Heart left ventricle (tissue), 16 donors: ENCODE measurements around the gene STK11. TPM values are rescaled to one million over a fixed set of nuclear protein-coding genes. Genes with fewer than 3 reads are reported as not detected.

ENCODE experiments used
- ATAC-seq, 4 donors: fragments of 200-7000 bp; cut with Tn5 transposase; one replicate each; pipeline ENCODE4 v1.9.1; 2020 to 2022; ENCODE audit warnings: moderate library complexity in 4 of 4, mild to moderate bottlenecking in 3 of 4, moderate number of reproducible peaks in 1 of 4
- DNase-seq, 5 donors: peaks; one replicate each; pipeline ENCODE4 v3.0.0-alpha.2; 2020
- H3K27ac ChIP-seq, 12 donors: fragments of 200-600 bp; sonication (generic) in 4 of 12; one replicate each; pipeline versions ENCODE4 v1.5.0 to v1.8.0; 2016 to 2022; ENCODE audit warnings: mild to moderate bottlenecking in 2 of 12
- H3K27me3 ChIP-seq, 9 donors: fragments of 200-600 bp; sonication (generic) in 2 of 9; one replicate each; pipeline versions ENCODE4 v1.5.1 to v1.8.0; 2016 to 2022; ENCODE audit warnings: mild to moderate bottlenecking in 3 of 9
- H3K36me3 ChIP-seq, 9 donors: fragments of 200-600 bp; sonication (generic) in 2 of 9; one replicate each; pipeline versions ENCODE4 v1.5.0 to v1.8.0; 2018 to 2022; ENCODE audit warnings: mild to moderate bottlenecking in 2 of 9
- H3K4me1 ChIP-seq, 12 donors: fragments of 200-600 bp; sonication (generic) in 4 of 12; one replicate each; pipeline versions ENCODE4 v1.5.0 to v1.8.0; 2016 to 2022; ENCODE audit warnings: mild to moderate bottlenecking in 3 of 12
- H3K4me3 ChIP-seq, 12 donors: fragments of 200-600 bp; sonication (generic) in 4 of 12; one replicate each; pipeline versions ENCODE4 v1.5.0 to v1.8.0; 2017 to 2022; ENCODE audit warnings: mild to moderate bottlenecking in 9 of 12, moderate library complexity in 4 of 12
- H3K9me3 ChIP-seq, 12 donors: fragments of 200-600 bp; sonication (generic) in 4 of 12; one replicate each; pipeline versions ENCODE4 v1.5.0 to v1.8.0; 2016 to 2022; ENCODE audit warnings: mild to moderate bottlenecking in 1 of 12
- POLR2A ChIP-seq, 2 donors: fragments of 450-650 bp; IDR thresholded peaks; one replicate each; pipeline ENCODE4 v1.6.1; 2017; ENCODE audit warnings: antibody characterized with exemption in 2 of 2, mild to moderate bottlenecking in 2 of 2, moderate library complexity in 2 of 2
- WGBS, 4 donors: extraction: QIAGEN DNeasy Blood & Tissue Kit in 2 of 4; methylation state at CpG; one replicate each; pipeline versions ENCODE4 v1.1.5 to v1.1.7; 2013 to 2018; 5-methylcytosine and 5-hydroxymethylcytosine counted together
- intact Hi-C, 10 donors: fragments of 100-400 bp; cut with DNase I; formaldehyde crosslinking; loops; one replicate each; pipeline versions ENCODE4 v1.11.1 to v1.14.2; 2022
- polyA plus RNA-seq, 2 donors: library from polyadenylated mRNA; stranded (reverse); fragments of 200-250 nt; gene quantifications; one replicate each; pipeline ENCODE4 v1.2.3, GENCODE V29; 2013
- total RNA-seq, 9 donors: library from RNA; depleted of rRNA in 2 of 9; stranded (reverse); fragments of >200 nt in 2 of 9; fragmentation: NEBNext Ultra II Directional in 3 of 9; extraction: Animal tissue kit (Norgen Biotek cat#: 25700) in 3 of 9; gene quantifications; one replicate each; pipeline versions ENCODE4 v1.1.0 to v1.2.4, GENCODE V29; 2016 to 2023
- TF ChIP-seq, protein P1 (sequence below), 12 donors: fragments of 200-600 bp; sonication (generic) in 4 of 12; IDR thresholded peaks; one replicate each; pipeline versions ENCODE4 v1.5.0 to v1.8.0; 2018 to 2022; ENCODE audit warnings: antibody characterized with exemption in 12 of 12, mild to moderate bottlenecking in 5 of 12
- donor health status: ischemic (EF 13 %, LVEDD 7.1; RV severe dilation, severe dysfunction).
- donor health status: healthy with polysubstance abuse.
- donor health status: DM: no; HTN: yes; CAD: no.
- donor health status: DM: no; HTN: no; CAD: no.
- donor health status: ischemic (EF 25% LVEDD 6.9; RV normal size, moderate dysfunction).
- donor health status: ischemic (EF 25% LVEDD 5.7; RV mildly dilated, moderate dysfunction).
- donor health status: healthy.
- donor health status: DM: yes; HTN: yes; CAD: no.
- donor health status: ischemic (EF 35%, LVEDD 5.7; RV mildly dilated, moderate dysfunction).
- donor health status: nonischemic (EF 11% LVEDD 7.7; RV severe dilation, severe dysfunction).
- donor health status: DM: yes; HTN: yes; CAD: no.
- donor health status: PGD.
- donor health status: ischemic (EF 29% LVEDD 5.4; RV normal size, mild dysfunction).
- donor health status: nonischemic (EF 23%, LVEDD 6.1; RV moderate dilation, normal function).

The STK11 gene
- total and polyA plus RNA-seq, 11 donors, result 44.7 to 92.0 (median 50.7) TPM

DNA sequence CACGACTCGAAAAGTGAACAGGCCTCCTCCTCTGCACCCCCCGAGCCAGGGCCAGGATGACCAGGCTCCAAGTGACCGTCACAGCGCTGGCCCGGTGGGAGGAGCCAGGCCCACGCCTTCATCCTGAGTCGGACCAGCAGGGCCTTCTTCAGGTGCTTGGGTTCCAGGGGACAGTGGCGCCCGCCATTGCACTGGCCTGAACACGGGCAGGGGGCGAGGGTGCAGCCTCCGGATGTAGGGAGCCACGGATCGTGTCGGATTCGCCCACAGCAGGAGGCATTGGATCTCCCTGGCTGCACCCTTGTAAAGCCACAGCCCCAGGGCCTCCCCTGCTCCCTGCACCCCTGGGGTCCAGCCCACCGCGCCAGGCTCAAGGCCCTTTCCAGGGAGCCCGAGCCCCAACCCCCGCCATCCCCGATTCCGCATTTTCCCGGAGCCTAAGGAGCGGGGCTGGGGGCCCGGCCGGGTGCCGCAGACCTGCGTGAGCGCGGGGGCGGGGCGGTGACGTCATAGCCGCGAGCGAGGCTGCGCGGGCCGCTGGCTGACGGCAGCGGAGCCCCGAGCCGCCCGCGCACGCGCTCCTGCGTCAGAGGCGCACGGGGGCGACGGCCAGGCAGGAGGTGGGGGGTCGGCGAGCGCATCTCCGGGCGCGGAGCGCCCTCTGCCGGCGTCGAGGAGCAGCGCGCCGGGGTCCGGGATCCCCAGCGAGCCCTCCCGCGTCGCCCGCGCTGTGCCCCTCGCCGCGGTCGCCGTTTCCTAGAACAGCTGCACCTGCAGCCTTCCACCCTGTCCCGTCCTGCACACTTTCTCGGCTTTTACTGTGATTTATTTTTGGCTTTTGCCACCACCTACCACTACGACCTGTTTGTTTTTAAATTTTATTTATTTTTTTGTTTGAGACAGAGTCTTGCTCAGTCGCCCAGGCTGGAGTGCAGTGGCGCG is 34.5 kb downstream of the STK11 start:
- WGBS, 4 donors, result 10 to 28% (median 10%) methylated on average over 41 to 84 of the region's 84 CpGs
- Histone ChIP-seq H3K36me3 (peaks cover 0 to 3% (median 0%) of the 10 kb centered on the region in 9 donors), H3K4me1 (peaks cover 8 to 77% (median 56%) of the 10 kb centered on the region in 12 donors), H3K9me3 (no peaks in the 10 kb centered on the region), H3K27ac (peak overlapping the region; percentile 72 to 100 (median 96)), H3K27me3 (peaks cover 0 to 15% (median 0%) of the 10 kb centered on the region in 9 donors), H3K4me3 (peak overlapping the region in 11 of 12 donors; percentile 16 to 99 (median 88))
- intact Hi-C loops, result loop anchor here in 5 of 10 donors (1.0 to 10.0 kb wide), 8 partner anchors 19 to 317 kb away; partner anchors contain the start of gene ARID3A (in 1 of the 5)
- peak in 1 of 2 donors; percentile 55 for TF ChIP-seq POLR2A (IDR thresholded peaks at IDR 0.05)
- TF ChIP-seq, protein P1, sequence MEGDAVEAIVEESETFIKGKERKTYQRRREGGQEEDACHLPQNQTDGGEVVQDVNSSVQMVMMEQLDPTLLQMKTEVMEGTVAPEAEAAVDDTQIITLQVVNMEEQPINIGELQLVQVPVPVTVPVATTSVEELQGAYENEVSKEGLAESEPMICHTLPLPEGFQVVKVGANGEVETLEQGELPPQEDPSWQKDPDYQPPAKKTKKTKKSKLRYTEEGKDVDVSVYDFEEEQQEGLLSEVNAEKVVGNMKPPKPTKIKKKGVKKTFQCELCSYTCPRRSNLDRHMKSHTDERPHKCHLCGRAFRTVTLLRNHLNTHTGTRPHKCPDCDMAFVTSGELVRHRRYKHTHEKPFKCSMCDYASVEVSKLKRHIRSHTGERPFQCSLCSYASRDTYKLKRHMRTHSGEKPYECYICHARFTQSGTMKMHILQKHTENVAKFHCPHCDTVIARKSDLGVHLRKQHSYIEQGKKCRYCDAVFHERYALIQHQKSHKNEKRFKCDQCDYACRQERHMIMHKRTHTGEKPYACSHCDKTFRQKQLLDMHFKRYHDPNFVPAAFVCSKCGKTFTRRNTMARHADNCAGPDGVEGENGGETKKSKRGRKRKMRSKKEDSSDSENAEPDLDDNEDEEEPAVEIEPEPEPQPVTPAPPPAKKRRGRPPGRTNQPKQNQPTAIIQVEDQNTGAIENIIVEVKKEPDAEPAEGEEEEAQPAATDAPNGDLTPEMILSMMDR (IDR thresholded peaks at IDR 0.05), result peak; percentile 78 to 98 (median 94)
- ATAC-seq, result peak in 3 of 4 donors; percentile 26 to 54 (median 35)
- peak; percentile 91 to 95 (median 92) for DNase-seq

DNA sequence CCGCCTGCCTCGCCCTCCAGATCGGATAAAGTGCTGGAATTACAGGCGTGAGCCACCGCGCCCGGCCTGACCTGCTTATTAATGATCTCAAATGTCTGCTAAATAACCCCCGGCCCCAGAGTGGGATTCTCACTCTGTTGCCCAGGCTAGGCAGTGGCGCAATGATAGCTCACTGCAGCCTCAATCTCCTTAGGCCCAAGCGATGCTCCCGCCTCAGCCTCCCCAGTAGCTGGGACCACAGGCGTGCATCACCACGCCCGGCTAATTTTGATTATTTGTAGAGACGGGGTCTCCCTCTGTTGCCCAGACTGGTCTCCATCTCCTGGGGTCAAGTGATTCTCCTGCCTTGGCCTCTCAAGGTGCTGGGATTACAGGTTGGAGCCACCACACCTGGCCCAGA is 35.3 kb downstream of the STK11 start:
- Histone ChIP-seq H3K27me3 (peaks cover 0 to 15% (median 0%) of the 10 kb centered on the region in 9 donors), H3K4me3 (peak overlapping the region in 10 of 12 donors; percentile 16 to 99 (median 92)), H3K36me3 (peaks cover 0 to 3% (median 0%) of the 10 kb centered on the region in 9 donors), H3K9me3 (no peaks in the 10 kb centered on the region), H3K27ac (peak overlapping the region in 10 of 12 donors; percentile 92 to 100 (median 97)), H3K4me1 (peaks cover 10 to 86% (median 64%) of the 10 kb centered on the region in 12 donors)
- DNase-seq, result no peak
- intact Hi-C loops, result loop anchor here in 4 of 10 donors (1.0 to 10.0 kb wide), 7 partner anchors 20 to 318 kb away; partner anchors contain the start of gene ARID3A (in 1 of the 4)
- no peak for ATAC-seq
- TF ChIP-seq, protein P1 (IDR thresholded peaks at IDR 0.05), result no peak
- TF ChIP-seq POLR2A (IDR thresholded peaks at IDR 0.05), result no peak
- WGBS, 4 donors, result 62 to 68% (median 67%) methylated on average over 13 to 15 of the region's 15 CpGs

DNA sequence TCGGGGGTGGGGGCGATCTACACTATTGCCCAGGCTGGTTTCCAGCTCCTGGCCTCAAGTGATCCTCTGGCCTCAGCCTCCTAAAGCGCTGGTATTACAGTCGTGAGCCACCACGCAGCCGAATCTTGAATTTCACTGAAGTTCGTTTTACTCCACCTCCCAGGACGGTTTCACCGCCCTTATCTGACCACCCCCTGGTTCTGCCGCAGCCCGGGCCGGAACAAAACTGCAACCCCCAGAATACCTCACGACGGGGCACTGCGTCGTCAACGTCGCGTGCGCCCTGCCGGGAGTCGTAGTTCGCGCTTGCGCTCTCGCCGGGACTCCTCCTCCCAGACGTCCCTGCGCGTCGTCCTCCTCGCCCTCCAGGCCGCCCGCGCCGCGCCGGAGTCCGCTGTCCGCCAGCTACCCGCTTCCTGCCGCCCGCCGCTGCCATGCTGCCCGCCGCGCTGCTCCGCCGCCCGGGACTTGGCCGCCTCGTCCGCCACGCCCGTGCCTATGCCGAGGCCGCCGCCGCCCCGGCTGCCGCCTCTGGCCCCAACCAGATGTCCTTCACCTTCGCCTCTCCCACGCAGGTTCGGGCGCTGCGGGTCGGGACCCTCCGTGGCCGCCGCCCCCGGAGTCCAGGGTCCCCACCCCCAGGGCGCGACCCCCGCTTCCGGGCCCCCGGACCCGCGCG is 36.0 kb downstream of the STK11 start, which contains the start of gene ATP5F1D:
Gene ATP5F1D, plus strand, starts transcription at position 335 of the 679 bp plus-strand sequence. Its CDS starts 100 bp downstream, at position 435.
- DNase-seq (peak; percentile 95 to 98 (median 97)), ATAC-seq (peak; percentile 27 to 65 (median 58))
- peaks cover 10 to 86% (median 70%) of the 10 kb centered on the region in 12 donors for H3K4me1 ChIP-seq
- intact Hi-C loops, result loop anchor here in 4 of 10 donors (2.0 to 10.0 kb wide), 5 partner anchors 21 to 319 kb away; partner anchors contain the start of gene ARID3A (in 1 of the 4)
- H3K27me3 ChIP-seq, result peaks cover 0 to 10% (median 0%) of the 10 kb centered on the region in 9 donors
- peaks cover 0 to 3% (median 0%) of the 10 kb centered on the region in 9 donors for H3K36me3 ChIP-seq
- H3K27ac ChIP-seq, result peak within 1 kb of the TSS; percentile 95 to 100 (median 100)
- 0 to 1% (median 0%) methylated on average over 28 to 79 of the region's 79 CpGs for WGBS, 4 donors
- no peaks in the 10 kb centered on the region for H3K9me3 ChIP-seq
- TF ChIP-seq, protein P1 (IDR thresholded peaks at IDR 0.05), result no peak
- TF ChIP-seq POLR2A (IDR thresholded peaks at IDR 0.05), result peak in 1 of 2 donors; percentile 93
- peak within 1 kb of the TSS; percentile 62 to 99 (median 92) for H3K4me3 ChIP-seq
